Hepatocyte (in vitro differentiated cells): ENCODE measurements around the gene OSBPL10.

Experiments used
- CTCF ChIP-seq: fragments of 200-600 bp; sonication (generic); IDR thresholded peaks from 2 replicates; pipeline ENCODE4 v1.5.1; 2016; ENCODE audit warnings: antibody characterized with exemption, mild to moderate bottlenecking; ENCODE audit not compliant: poor library complexity
- EZH2 ChIP-seq: fragments of 200-600 bp; sonication (generic); IDR thresholded peaks from 2 replicates; pipeline ENCODE4 v1.6.1; 2016; ENCODE audit warnings: antibody characterized with exemption, mild to moderate bottlenecking, borderline replicate concordance
- EZH2phosphoT487 ChIP-seq: fragments of 200-600 bp; sonication (generic); IDR thresholded peaks from one replicate; pipeline ENCODE4 v1.6.1; 2018; ENCODE audit warnings: antibody characterized with exemption, mild to moderate bottlenecking, low read depth, moderate library complexity; ENCODE audit not compliant: unreplicated experiment, severe bottlenecking

GRCh38 chr3:32009101-32009500 lies 28.0 kb upstream of the OSBPL10 start:
- no peak for TF ChIP-seq CTCF
- TF ChIP-seq EZH2, result no peak
- no peak for TF ChIP-seq EZH2phosphoT487
